Superior temporal gyrus (tissue), 1 donor: ENCODE results near the gene ARHGAP24.

Source experiments
- DNase-seq: peaks from one replicate; pipeline ENCODE4 v3.0.0-alpha.2; 2016; ENCODE audit errors: extremely low spot score

The ARHGAP24 gene

GRCh38 chr4:85697854-85698253, 222.9 kb downstream of the ARHGAP24 start:
- no peak for DNase-seq

- DNase-seq = no peak
Observed at GRCh38 chr4:85700362-85700761, 225.4 kb downstream of the ARHGAP24 start.

GRCh38 chr4:85701861-85702321, 226.9 kb downstream of the ARHGAP24 start:
- DNase-seq = peak; percentile 40

- DNase-seq = no peak
Observed at GRCh38 chr4:85703096-85703495, 228.1 kb downstream of the ARHGAP24 start.

- no peak for DNase-seq
Observed at GRCh38 chr4:85707611-85708010, 232.7 kb downstream of the ARHGAP24 start.

- DNase-seq = no peak
Observed at GRCh38 chr4:85708468-85708867, 233.5 kb downstream of the ARHGAP24 start.

GRCh38 chr4:85713005-85713404, 238.1 kb downstream of the ARHGAP24 start:
- no peak for DNase-seq

GRCh38 chr4:85715991-85716737, 241.2 kb downstream of the ARHGAP24 start:
- DNase-seq = no peak

GRCh38 chr4:85717351-85717750, 242.4 kb downstream of the ARHGAP24 start:
- no peak for DNase-seq

- DNase-seq = no peak
Observed at GRCh38 chr4:85717847-85718246, 242.9 kb downstream of the ARHGAP24 start.

- DNase-seq = no peak
Observed at GRCh38 chr4:85720735-85721134, 245.8 kb downstream of the ARHGAP24 start.

- DNase-seq = no peak
Observed at GRCh38 chr4:85722401-85722800, 247.5 kb downstream of the ARHGAP24 start.

GRCh38 chr4:85722807-85723206, 247.9 kb downstream of the ARHGAP24 start:
- no peak for DNase-seq

GRCh38 chr4:85724791-85725563, 250.0 kb downstream of the ARHGAP24 start:
- DNase-seq = peak; percentile 59

GRCh38 chr4:85725721-85726170, 250.8 kb downstream of the ARHGAP24 start:
- peak; percentile 33 for DNase-seq

- DNase-seq = no peak
Observed at GRCh38 chr4:85726555-85726954, 251.6 kb downstream of the ARHGAP24 start.

- peak; percentile 37 for DNase-seq
Observed at GRCh38 chr4:85728464-85728863, 253.5 kb downstream of the ARHGAP24 start.

GRCh38 chr4:85732124-85732523, 257.2 kb downstream of the ARHGAP24 start:
- no peak for DNase-seq

- no peak for DNase-seq
Observed at GRCh38 chr4:85733798-85734197, 258.8 kb downstream of the ARHGAP24 start.

- peak; percentile 79 for DNase-seq
Observed at GRCh38 chr4:85734424-85734831, 259.5 kb downstream of the ARHGAP24 start.

GRCh38 chr4:85736571-85736970, 261.6 kb downstream of the ARHGAP24 start:
- peak; percentile 31 for DNase-seq

- DNase-seq = peak; percentile 64
Observed at GRCh38 chr4:85737254-85737653, 262.3 kb downstream of the ARHGAP24 start.

GRCh38 chr4:85738721-85739120, 263.8 kb downstream of the ARHGAP24 start:
- DNase-seq = no peak
